ENCODE measurements around the gene POLK.
"Not testable (repeated sequence)": the region's sequence is repeated elsewhere in the genome, so short reads cannot be mapped to it uniquely, and the experiment has no call there.

The POLK gene

DNA sequence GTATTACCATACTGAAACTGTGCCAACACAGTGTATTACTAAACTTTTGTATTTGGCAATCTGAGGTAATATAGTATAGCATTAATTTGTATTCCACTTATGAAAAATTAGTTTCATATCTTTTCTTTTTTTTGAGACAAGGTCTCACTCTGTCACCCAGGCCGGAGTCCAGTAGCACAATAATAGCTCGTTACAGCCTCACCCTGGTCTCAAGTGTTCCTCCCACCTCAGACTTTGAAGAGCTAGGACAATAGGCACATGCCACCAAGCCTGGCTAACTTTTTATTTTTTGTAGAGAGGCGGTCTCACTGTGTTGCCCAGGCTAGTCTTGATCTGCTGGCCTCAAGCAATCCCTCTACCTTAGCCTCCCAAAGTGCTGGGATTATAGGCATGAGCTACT lies 36.1 kb downstream of the POLK start:
- no peak for DNase-seq (ENCODE audit: low read depth, low spot score)

GRCh38 chr5:75550597-75550996 lies 38.9 kb downstream of the POLK start:
- DNase-seq (ENCODE audit: low read depth, low spot score): no peak

DNA sequence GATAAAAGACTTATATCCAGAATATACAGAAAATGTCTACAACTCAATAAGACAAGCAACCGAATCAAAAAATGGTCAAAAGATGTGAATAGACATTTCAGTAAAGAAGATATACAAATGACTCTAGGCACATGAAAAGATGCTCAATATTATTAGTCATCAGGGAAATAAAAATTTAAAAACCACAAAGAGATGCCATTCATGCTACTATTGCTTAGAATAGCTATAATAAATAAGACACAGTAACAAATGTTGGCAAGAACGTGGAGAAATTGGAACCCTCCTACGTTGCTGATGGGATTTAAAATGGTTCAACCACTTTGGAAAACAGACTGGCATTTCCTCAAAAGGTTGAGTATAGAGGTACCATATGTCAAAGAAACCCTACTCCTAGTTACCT lies 39.8 kb downstream of the POLK start:
- no peak for DNase-seq (ENCODE audit: low read depth, low spot score)

GRCh38 chr5:75552764-75553163 lies 41.1 kb downstream of the POLK start:
- DNase-seq (ENCODE audit: low read depth, low spot score): no peak

- DNase-seq (ENCODE audit: low read depth, low spot score): no peak
These were observed 41.7 kb downstream of the POLK start for GRCh38 chr5:75553358-75553757.

GRCh38 chr5:75558221-75558620 lies 46.5 kb downstream of the POLK start:
- no peak for DNase-seq (ENCODE audit: low read depth, low spot score)

DNA sequence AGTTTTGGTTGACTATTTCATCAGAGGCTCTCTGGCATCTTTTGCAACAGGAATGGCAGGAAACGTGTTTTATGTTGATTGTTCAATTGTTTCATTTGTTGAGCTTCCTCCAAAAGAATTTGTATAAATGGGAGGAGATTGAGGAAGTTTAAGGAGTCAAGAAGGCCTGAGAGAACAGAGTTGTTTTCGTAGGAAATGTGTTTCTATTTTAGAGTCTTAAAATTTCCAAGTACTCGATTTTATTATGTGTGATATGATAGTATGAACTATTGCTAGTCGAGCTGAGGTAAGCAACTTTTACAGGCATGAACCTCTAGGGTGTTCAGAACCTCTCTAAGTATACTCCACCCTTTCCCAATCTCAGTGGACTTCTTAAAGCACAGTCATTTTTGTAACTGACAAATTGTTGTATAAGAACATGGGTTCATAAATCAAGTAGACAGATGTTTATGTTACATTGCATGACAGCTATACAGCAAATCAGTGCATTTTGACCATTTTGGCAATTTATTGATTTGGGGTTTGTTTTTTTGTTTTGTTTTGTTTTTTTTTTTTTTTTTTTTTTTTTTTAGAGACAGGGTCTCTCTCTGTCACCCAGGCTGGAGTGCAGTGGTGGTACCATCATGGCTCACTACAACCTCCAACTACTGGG lies 47.4 kb downstream of the POLK start:
- DNase-seq (ENCODE audit: low read depth, low spot score): no peak

DNA sequence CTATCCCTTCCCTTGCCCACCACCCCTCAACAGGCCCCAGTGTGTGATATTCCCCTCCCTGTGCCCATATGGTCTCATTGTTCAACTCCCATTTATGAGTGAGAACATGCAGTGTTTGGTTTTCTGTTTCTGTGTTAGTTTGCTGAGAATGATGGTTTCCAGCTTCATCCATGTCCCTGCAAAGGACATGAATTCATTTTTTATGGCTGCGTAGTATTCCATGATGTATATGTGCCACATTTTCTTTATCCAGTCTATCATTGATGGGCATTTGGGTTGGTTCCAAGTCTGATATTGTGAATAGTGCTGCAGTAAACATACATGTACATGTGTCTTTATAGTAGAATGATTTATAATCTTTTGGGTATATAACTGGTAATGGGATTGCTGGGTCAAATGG lies 49.0 kb downstream of the POLK start:
- DNase-seq (ENCODE audit: low read depth, low spot score): not testable (repeated sequence)

- DNase-seq (ENCODE audit: low read depth, low spot score): not testable (repeated sequence)
These were observed 54.5 kb downstream of the POLK start for GRCh38 chr5:75565991-75566709.

- DNase-seq (ENCODE audit: low read depth, low spot score): no peak
These were observed 55.1 kb downstream of the POLK start for GRCh38 chr5:75566710-75567309.

DNA sequence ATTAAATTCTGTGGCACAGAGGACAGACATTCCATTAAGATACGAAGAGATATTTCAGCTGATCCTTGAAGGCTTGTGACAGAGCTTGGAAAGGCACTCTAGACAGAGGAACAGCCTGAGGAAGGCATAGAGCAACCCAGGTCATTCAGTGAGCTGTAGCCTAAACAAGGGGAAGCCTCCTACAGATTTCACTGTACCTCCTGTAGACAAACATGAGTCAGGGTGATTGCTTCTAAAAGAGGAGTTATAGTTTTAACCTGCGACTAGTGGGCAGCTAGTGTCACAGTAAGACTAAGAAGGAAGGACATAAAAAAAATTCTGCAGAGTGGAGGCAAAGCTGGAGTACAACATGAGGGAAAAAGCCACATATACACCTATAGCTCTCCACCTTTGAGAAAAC lies 56.0 kb downstream of the POLK start:
- no peak for DNase-seq (ENCODE audit: low read depth, low spot score)

DNA sequence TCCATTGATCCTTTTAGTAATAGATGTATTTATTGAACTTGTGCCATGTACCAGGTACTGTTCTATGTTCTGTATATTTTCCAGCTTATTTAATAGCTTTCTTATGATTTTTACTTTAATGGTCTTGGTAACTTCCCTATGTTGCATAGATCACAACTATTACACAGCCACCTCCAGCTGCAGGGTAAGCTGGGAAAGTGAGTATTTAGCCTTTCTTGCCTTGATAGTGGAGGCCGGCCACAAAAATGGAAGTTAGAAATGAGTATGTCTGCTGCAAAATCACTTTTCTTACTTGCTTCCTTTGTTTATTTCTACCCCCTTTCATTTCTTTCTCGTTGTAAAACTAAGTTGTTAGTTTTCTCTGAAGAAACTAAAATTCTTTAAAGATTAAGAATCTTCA lies 56.5 kb downstream of the POLK start:
- no peak for DNase-seq (ENCODE audit: low read depth, low spot score)

- DNase-seq (ENCODE audit: low read depth, low spot score): no peak
These were observed 59.9 kb downstream of the POLK start for GRCh38 chr5:75571547-75571946.

DNA sequence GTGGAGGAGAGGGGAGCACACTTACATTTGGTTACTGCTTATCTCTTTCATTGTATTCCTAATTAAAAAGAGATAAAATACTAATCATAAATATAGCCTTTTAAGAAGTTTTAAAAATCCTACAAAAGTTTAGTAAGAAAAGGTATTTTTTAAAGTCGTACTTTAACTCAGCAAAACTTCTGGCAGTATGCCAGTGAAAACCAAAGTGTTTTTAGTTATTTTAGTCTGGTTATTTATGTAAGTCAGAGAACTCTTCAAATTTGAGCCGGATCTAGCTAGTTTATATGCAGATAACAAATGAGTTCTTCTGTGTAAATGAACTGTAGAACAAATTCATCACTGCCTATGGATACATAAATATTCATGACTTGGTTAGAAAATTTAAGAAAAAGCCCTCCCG lies 63.1 kb downstream of the POLK start:
- no peak for DNase-seq (ENCODE audit: low read depth, low spot score)

GRCh38 chr5:75578280-75578679 lies 66.6 kb downstream of the POLK start:
- not testable (repeated sequence) for DNase-seq (ENCODE audit: low read depth, low spot score)

DNA sequence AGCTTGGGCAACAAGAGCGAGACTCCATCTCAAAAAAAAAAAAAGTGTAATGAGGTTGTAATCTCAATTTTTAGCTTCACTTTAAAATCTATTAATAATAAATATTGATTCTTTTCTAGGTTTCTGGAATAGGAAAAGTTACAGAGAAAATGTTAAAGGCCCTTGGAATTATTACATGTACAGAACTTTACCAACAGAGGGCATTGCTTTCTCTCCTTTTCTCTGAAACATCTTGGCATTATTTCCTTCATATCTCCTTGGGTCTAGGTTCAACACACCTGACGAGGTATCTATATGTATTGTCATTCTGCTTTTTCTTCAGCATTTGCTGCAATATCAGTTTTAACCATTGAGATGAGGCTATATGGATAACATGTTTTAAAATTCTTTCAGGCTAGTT lies 73.0 kb downstream of the POLK start:
- no peak for DNase-seq (ENCODE audit: low read depth, low spot score)

GRCh38 chr5:75588666-75589065 lies 77.0 kb downstream of the POLK start:
- DNase-seq (ENCODE audit: low read depth, low spot score): no peak

DNA sequence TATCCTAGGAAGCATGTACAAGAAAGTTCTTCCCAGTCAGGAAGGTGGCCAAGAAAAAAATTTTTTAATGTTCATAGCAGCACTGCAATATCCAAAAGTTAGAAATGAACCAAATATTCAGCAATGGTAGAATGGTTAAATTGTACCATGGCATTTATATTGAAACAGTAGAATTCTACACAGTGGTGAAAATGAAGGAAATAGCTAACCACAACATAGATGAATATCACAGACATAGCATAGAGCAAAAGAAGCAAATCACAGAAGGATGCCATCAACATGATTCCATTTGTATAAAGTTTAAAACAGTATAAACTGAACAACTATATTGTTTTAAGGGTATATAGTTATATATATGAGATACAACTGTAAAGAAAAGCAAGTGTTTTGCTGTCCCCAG lies 88.8 kb downstream of the POLK start:
- DNase-seq (ENCODE audit: low read depth, low spot score): no peak

DNA sequence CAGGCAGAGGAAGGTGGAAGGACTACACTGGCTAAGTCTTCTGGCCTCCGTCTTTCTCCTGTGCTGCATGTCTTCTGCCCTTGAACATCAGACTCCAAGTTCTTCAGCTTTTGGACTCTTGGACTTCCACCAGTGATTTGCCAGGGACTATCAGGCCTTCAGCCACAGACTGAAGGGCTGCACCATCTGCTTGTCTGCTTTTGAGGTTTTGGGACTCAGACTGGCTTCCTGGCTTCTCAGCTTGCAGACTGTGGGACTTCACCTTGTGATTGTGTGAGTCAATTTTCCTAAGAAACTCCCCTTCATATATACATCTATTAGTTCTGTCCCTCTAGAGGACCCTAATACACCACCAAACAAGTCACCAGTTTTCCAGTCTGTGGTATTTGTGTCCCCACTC lies 89.9 kb downstream of the POLK start:
- no peak for DNase-seq (ENCODE audit: low read depth, low spot score)

- DNase-seq (ENCODE audit: low read depth, low spot score): no peak
These were observed 90.3 kb downstream of the POLK start for GRCh38 chr5:75601996-75602395.

- DNase-seq (ENCODE audit: low read depth, low spot score): no peak
These were observed 91.7 kb downstream of the POLK start for GRCh38 chr5:75603371-75603770.

DNA sequence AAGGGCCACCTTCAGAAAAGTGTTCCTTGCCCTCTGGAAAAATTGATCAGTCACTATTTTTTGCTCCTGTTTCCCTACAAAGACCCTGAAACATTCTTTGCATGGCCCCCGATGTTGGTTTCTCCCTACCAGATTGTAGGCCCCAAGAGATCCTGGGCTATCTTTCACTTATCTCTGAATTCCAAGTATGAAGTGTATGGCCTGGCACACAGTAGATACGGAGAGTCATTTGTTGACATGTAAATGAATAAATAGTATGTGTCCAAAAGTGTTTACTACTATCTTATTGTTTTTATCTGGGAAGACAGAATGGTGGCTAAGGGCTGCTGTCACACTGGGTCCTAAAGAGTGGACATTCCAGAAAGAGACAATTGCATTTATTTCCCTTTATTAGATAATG lies 92.1 kb downstream of the POLK start:
- no peak for DNase-seq (ENCODE audit: low read depth, low spot score)

DNA sequence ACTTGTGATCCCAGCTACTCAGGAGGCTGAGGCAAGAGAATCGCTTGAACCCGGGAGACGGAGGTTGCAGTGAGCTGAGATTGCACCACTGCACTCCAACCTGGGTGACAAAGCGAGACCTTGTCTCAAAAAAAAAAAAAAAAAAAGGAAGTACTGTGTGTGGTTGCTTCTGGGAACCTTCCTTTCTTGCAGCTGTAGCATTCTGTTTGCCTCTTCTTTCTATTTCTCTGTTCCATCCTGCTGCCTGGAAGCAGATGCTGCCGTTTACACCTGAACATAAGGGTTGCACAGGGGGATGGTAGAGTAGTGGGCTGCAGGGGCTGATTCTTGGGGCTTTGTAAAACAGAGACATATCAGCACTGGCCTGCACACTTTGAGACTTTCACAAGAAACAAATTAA lies 95.7 kb downstream of the POLK start:
- not testable (repeated sequence) for DNase-seq (ENCODE audit: low read depth, low spot score)
